H1 (cell line): ENCODE results near the gene PFN2.

Experiments used
- ATF2 ChIP-seq: IDR thresholded peaks from 2 replicates; pipeline ENCODE4 v1.6.1; 2012; ENCODE audit warnings: low read length, inconsistent platforms
- CEBPB ChIP-seq: IDR thresholded peaks from 2 replicates; pipeline ENCODE4 v1.6.1; 2012; ENCODE audit warnings: low read depth, low read length
- CTCF ChIP-seq, 3 experiments: IDR thresholded peaks; 1 replicate in 2 of 3; 2 replicates in 1 of 3; pipeline versions ENCODE4 v1.5.1 to v1.6.1; 2011; ENCODE audit warnings: low read length in 3 of 3, mild to moderate bottlenecking in 3 of 3, inconsistent platforms in 2 of 3, low read depth in 1 of 3, moderate library complexity in 1 of 3; ENCODE audit not compliant: insufficient read depth in 1 of 3; ENCODE audit errors: control extremely low read depth in 1 of 3
- EP300 ChIP-seq, 2 experiments: IDR thresholded peaks; 1 replicate in 1 of 2; 2 replicates in 1 of 2; pipeline ENCODE4 v1.6.1; 2011 to 2012; ENCODE audit warnings: low read depth in 2 of 2, low read length in 2 of 2, mild to moderate bottlenecking in 2 of 2, borderline replicate concordance in 1 of 2, inconsistent platforms in 1 of 2, moderate library complexity in 1 of 2
- POLR2A ChIP-seq, 2 experiments: IDR thresholded peaks; 1 replicate in 1 of 2; 2 replicates in 1 of 2; pipeline ENCODE4 v1.6.1; 2011; ENCODE audit warnings: low read depth in 2 of 2, low read length in 2 of 2, mild to moderate bottlenecking in 2 of 2; ENCODE audit errors: control extremely low read depth in 1 of 2
- POLR2AphosphoS5 ChIP-seq: IDR thresholded peaks from 2 replicates; pipeline ENCODE4 v1.6.1; 2011; ENCODE audit warnings: low read depth, low read length
- RFX5 ChIP-seq: IDR thresholded peaks from 2 replicates; pipeline ENCODE4 v1.6.1; 2011; ENCODE audit warnings: low read depth, low read length, improper control_type of control experiment, borderline replicate concordance
- SRF ChIP-seq: IDR thresholded peaks from 2 replicates; pipeline ENCODE4 v1.6.1; 2011; ENCODE audit warnings: mild to moderate bottlenecking, low read depth, low read length, moderate library complexity

GRCh38 chr3:149968216-149968615, 2.5 kb downstream of the PFN2 start:
- TF ChIP-seq POLR2AphosphoS5 = peak; percentile 69
- no peak for TF ChIP-seq ATF2
- TF ChIP-seq CTCF (IDR thresholded peaks at IDR 0.05; ENCODE audit: control extremely low read depth in 1 of 3, insufficient read depth in 1 of 3, low read depth in 1 of 3, low read length in 3 of 3) = no peak
- no peak for TF ChIP-seq RFX5
- TF ChIP-seq SRF = no peak
- no peak for TF ChIP-seq EP300 (IDR thresholded peaks at IDR 0.05; ENCODE audit: borderline replicate concordance in 1 of 2, low read depth in 2 of 2, low read length in 2 of 2)
- TF ChIP-seq POLR2A (IDR thresholded peaks at IDR 0.05; ENCODE audit: control extremely low read depth in 1 of 2, low read depth in 2 of 2, low read length in 2 of 2) = no peak
- no peak for TF ChIP-seq CEBPB
